Keratinocyte (primary cell): ENCODE measurements around the gene JAKMIP2. TPM values are rescaled to one million over a fixed set of nuclear protein-coding genes. Genes with fewer than 3 reads are reported as not detected.

ENCODE experiments used
- DNase-seq: peaks from one replicate; pipeline ENCODE4 v3.0.0-alpha.2; 2011; ENCODE audit warnings: low read depth, missing footprints, low spot score
- FAIRE-seq: peaks from 2 replicates; lab custom pipeline; 2011; peaks lifted over from hg19 to GRCh38; lab: Jason Lieb, UNC
- H2AFZ ChIP-seq: 2 replicates; pipeline ENCODE4 v1.6.0; 2012; ENCODE audit warnings: low read length, control low read depth, inconsistent platforms; ENCODE audit not compliant: control insufficient read depth
- H3K27ac ChIP-seq: 2 replicates; pipeline ENCODE4 v1.5.1; 2011; ENCODE audit warnings: low read length; ENCODE audit not compliant: control insufficient read depth, insufficient read depth
- H3K27me3 ChIP-seq: 3 replicates; pipeline ENCODE4 v1.6.0; 2011; ENCODE audit warnings: low read length; ENCODE audit not compliant: control insufficient read depth, insufficient read depth; ENCODE audit errors: extremely low read depth
- H3K36me3 ChIP-seq, 2 experiments: 2 replicates in 1 of 2; 3 replicates in 1 of 2; pipeline ENCODE4 v1.5.1; 2011; ENCODE audit warnings: low read length in 2 of 2, mild to moderate bottlenecking in 1 of 2; ENCODE audit not compliant: control insufficient read depth in 2 of 2, insufficient read depth in 2 of 2; ENCODE audit errors: extremely low read depth in 1 of 2
- H3K4me1 ChIP-seq: 3 replicates; pipeline ENCODE4 v1.5.1; 2011; ENCODE audit warnings: low read length; ENCODE audit not compliant: control insufficient read depth, insufficient read depth; ENCODE audit errors: extremely low read depth
- H3K4me2 ChIP-seq: 3 replicates; pipeline ENCODE4 v1.6.0; 2011; ENCODE audit warnings: low read depth, low read length; ENCODE audit not compliant: control insufficient read depth, insufficient read depth; ENCODE audit errors: extremely low read depth
- H3K4me3 ChIP-seq, 3 experiments: fragments of 200-600 bp in 1 of 3; sonication (generic) in 1 of 3; 2 replicates in 2 of 3; 3 replicates in 1 of 3; pipeline ENCODE4 v1.5.1; 2011 to 2016; ENCODE audit warnings: low read length in 3 of 3, mild to moderate bottlenecking in 3 of 3, control low read depth in 2 of 3, inconsistent platforms in 1 of 3, low read depth in 1 of 3, mixed read lengths in 1 of 3, mixed run types in 1 of 3, moderate library complexity in 1 of 3; ENCODE audit not compliant: control insufficient read depth in 2 of 3, insufficient read depth in 2 of 3; ENCODE audit errors: extremely low read depth in 1 of 3
- H3K79me2 ChIP-seq: 2 replicates; pipeline ENCODE4 v1.6.0; 2012; ENCODE audit warnings: low read length; ENCODE audit not compliant: control insufficient read depth, insufficient read depth
- H3K9ac ChIP-seq: 3 replicates; pipeline ENCODE4 v1.6.0; 2011; ENCODE audit warnings: low read length; ENCODE audit not compliant: control insufficient read depth, insufficient read depth; ENCODE audit errors: extremely low read depth
- H3K9me1 ChIP-seq: 3 replicates; pipeline ENCODE4 v1.6.0; 2011; ENCODE audit warnings: low read length; ENCODE audit not compliant: control insufficient read depth, insufficient read depth; ENCODE audit errors: extremely low read depth
- H3K9me3 ChIP-seq: 2 replicates; pipeline ENCODE4 v1.5.1; 2012; ENCODE audit warnings: low read depth, low read length; ENCODE audit not compliant: control insufficient read depth
- H4K20me1 ChIP-seq: 3 replicates; pipeline ENCODE4 v1.6.0; 2011; ENCODE audit warnings: low read length; ENCODE audit not compliant: control insufficient read depth, insufficient read depth; ENCODE audit errors: extremely low read depth
- EZH2 ChIP-seq: IDR thresholded peaks from one replicate; pipeline ENCODE4 v1.6.1; 2012; ENCODE audit warnings: inconsistent platforms, mild to moderate bottlenecking, low read length, moderate library complexity
- dilution Hi-C: fragments of 300-500 bp; cut with MboI; formaldehyde crosslinking; loops from one replicate; pipeline ENCODE4 v1.7.0; 2020; ENCODE audit warnings: low sequenced_read_pairs; ENCODE audit not compliant: extremely low pct_ligation_motif_present
- polyA plus RNA-seq, 5 experiments: library from polyadenylated mRNA; depleted of rRNA in 3 of 5; stranded (reverse) in 3 of 5; stranded (forward) in 1 of 5; unstranded in 1 of 5; fragments of >200 nt; gene quantifications; 1 replicate in 1 of 5; 2 replicates in 3 of 5; 3 replicates in 1 of 5; pipeline versions ENCODE4 v1.2.1 to v1.2.3, GENCODE V29; 2011 to 2012; ENCODE audit warnings: missing spikeins in 2 of 5, low read depth in 1 of 5, low replicate concordance in 1 of 5
- TF ChIP-seq, protein P1 (sequence below), 3 experiments: IDR thresholded peaks in 1 of 3; conservative IDR thresholded peaks in 1 of 3; optimal IDR thresholded peaks in 1 of 3; 2 replicates in 2 of 3; 3 replicates in 1 of 3; pipeline versions ENCODE3 to v1.5.1; 2011; ENCODE audit warnings: low read length in 3 of 3, mild to moderate bottlenecking in 3 of 3, moderate library complexity in 2 of 3, control low read depth in 1 of 3, inconsistent platforms in 1 of 3; ENCODE audit not compliant: insufficient read depth in 2 of 3; ENCODE audit errors: extremely low read depth in 1 of 3

Gene JAKMIP2
- polyA plus RNA-seq, 1 donor (not counting 4 experiments of a cell fraction or from before 2014, with no cell fraction given) = not detected

DNA sequence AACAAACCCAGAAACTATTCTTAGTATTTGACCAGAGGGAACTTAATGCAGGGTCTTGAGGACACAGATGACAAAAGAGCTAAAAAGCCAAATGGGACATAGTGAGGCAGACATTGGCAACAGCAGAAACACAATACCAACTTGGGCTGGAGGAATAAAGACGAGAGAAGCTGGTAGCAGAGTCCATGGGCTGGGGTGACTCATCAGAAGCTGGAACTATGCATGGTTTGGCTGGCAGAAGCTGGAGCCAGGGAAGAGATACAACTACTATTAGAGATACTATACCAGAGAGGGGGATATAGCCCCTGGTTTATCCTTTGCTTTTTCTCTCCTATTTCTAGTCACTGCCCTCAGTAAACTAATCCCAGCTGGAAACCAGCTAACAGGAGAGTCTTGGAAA is 243.5 kb downstream of the JAKMIP2 start:
- Histone ChIP-seq H3K27me3 (no peaks in the 10 kb centered on the region), H3K4me3 (no peak overlapping the region), H3K4me2 (no peak overlapping the region), H3K9ac (no peak overlapping the region), H4K20me1 (no peaks in the 10 kb centered on the region), H3K9me3 (no peaks in the 10 kb centered on the region), H3K79me2 (no peaks in the 10 kb centered on the region), H3K27ac (no peak overlapping the region), H3K36me3 (no peaks in the 10 kb centered on the region), H2AFZ (no peak overlapping the region), H3K9me1 (no peaks in the 10 kb centered on the region), H3K4me1 (peaks cover 15% of the 10 kb centered on the region)
- TF ChIP-seq, protein P1, sequence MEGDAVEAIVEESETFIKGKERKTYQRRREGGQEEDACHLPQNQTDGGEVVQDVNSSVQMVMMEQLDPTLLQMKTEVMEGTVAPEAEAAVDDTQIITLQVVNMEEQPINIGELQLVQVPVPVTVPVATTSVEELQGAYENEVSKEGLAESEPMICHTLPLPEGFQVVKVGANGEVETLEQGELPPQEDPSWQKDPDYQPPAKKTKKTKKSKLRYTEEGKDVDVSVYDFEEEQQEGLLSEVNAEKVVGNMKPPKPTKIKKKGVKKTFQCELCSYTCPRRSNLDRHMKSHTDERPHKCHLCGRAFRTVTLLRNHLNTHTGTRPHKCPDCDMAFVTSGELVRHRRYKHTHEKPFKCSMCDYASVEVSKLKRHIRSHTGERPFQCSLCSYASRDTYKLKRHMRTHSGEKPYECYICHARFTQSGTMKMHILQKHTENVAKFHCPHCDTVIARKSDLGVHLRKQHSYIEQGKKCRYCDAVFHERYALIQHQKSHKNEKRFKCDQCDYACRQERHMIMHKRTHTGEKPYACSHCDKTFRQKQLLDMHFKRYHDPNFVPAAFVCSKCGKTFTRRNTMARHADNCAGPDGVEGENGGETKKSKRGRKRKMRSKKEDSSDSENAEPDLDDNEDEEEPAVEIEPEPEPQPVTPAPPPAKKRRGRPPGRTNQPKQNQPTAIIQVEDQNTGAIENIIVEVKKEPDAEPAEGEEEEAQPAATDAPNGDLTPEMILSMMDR (optimal IDR thresholded peaks at IDR 0.05 in 1 of 3, IDR thresholded peaks at IDR 0.05 in 1 of 3, conservative IDR thresholded peaks at IDR 0.05 in 1 of 3; ENCODE audit: extremely low read depth in 1 of 3, insufficient read depth in 2 of 3, low read length in 3 of 3) = no peak
- FAIRE-seq = no peak
- dilution Hi-C loops = no loop called here
- no peak for DNase-seq

DNA sequence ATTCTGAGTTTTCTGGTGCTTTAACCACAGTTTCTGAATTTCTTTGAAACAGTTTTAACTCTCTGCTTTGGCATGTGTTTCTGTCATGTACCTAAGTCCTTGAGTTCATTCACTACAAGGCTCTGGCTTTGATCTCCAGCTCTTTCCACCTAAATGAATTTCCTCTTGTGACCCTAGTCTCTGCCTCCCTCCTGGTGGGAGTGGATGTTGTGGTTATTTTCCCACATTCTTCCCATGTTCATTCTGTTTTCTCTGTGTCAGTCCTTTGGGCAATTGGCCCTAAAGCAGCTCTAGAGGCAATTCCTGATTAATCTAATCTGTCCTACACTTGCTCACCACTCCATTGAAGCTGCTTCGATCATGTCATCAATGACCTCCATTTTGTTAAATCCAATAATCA is 244.3 kb downstream of the JAKMIP2 start:
- Histone ChIP-seq H4K20me1 (no peaks in the 10 kb centered on the region), H2AFZ (no peak overlapping the region), H3K4me1 (peaks cover 15% of the 10 kb centered on the region), H3K4me3 (no peak overlapping the region), H3K36me3 (no peaks in the 10 kb centered on the region), H3K79me2 (no peaks in the 10 kb centered on the region), H3K27me3 (no peaks in the 10 kb centered on the region), H3K9me1 (no peaks in the 10 kb centered on the region), H3K4me2 (no peak overlapping the region), H3K27ac (no peak overlapping the region), H3K9me3 (no peaks in the 10 kb centered on the region), H3K9ac (no peak overlapping the region)
- no peak for FAIRE-seq
- dilution Hi-C loops = no loop called here
- no peak for TF ChIP-seq EZH2
- TF ChIP-seq, protein P1 (optimal IDR thresholded peaks at IDR 0.05 in 1 of 3, IDR thresholded peaks at IDR 0.05 in 1 of 3, conservative IDR thresholded peaks at IDR 0.05 in 1 of 3; ENCODE audit: extremely low read depth in 1 of 3, insufficient read depth in 2 of 3, low read length in 3 of 3) = no peak
- no peak for DNase-seq

Other genes with a start within 250 kb of the JAKMIP2 start
- gene SPINK1, start 48.9 kb upstream of the JAKMIP2 start, polyA plus RNA-seq = 0.13 to 0.17 TPM in 2 of 3 replicates, not detected in the other
- gene SCGB3A2, start 96.0 kb upstream of the JAKMIP2 start, polyA plus RNA-seq = not detected in 3 replicates
- gene C5orf46, start 123.8 kb upstream of the JAKMIP2 start, polyA plus RNA-seq = 0.75 to 2.1 TPM (median 1.0 TPM) in 3 replicates